Measurements from ENCODE around the gene ACOT8.
"Not testable (repeated sequence)": the region's sequence is repeated elsewhere in the genome, so short reads cannot be mapped to it uniquely, and the experiment has no call there.

ACOT8 gene

DNA sequence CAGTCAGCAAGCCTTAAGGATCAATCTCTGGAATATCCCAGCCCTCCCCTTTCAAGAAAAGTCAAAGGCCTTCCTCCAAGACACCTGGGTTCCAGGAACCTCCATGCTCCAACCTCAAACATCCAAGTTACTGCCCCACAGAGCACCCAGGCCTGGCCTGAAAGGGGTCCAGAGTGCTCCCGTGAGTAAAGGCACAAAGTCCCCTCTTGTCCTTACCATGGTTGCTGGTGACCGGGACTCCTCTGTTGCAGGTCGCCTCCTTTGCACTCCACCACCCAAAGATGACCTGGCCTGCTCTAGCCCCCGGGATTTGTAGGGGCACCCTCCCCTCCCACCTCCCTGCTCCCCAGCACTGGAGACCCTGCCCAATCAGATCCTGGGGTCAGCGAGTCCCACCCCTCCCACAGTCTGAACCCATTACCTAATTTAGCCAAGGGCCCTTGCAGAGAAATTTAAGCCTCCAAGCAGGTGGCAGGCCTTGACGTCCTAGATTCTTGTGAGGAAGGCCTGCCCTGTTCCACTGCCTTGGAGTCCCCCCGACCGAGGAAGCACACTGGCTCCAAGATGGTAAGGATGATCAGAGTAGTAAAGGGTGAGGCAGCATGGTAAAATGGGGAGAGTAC is 30.1 kb downstream of the ACOT8 start, which contains the start of gene TNNC2:
TNNC2 (minus strand) TSS at position 283 of the 623 bp plus-strand sequence; CDS start at position 219, 64 bp downstream.
- no peak for DNase-seq (ENCODE audit: low spot score)

DNA sequence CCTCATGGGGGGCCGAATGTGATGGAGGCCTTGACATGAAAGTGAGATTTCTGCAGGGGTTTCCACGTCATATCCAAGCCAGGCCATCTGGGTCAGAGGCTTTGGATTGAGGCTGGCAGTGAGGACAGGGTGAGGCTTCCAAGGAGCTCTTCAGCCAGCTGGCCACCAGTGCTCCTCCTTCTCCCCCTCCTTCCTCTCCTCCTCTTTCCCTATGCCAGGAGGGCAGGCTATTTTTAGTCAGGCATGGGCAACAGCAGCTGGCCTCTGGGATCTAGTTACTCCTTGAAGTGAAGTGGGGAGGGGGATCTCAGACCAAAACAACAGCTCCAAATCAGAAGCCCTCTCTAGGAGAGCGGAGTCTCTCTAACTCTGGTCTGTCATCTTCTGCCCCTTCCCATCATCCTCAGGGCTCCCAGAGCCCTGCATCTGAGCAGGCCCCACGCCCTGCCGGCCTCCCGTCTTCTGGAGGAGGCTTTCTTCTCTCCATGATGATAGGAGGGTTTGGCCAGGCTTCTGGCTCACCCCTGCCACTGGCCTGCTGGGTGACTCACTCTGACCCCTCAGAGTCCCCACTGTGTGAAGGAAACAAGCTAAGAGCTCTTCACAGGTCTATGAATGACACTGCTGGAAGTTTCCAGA is 30.7 kb downstream of the ACOT8 start:
- DNase-seq (ENCODE audit: low spot score), result no peak

DNA sequence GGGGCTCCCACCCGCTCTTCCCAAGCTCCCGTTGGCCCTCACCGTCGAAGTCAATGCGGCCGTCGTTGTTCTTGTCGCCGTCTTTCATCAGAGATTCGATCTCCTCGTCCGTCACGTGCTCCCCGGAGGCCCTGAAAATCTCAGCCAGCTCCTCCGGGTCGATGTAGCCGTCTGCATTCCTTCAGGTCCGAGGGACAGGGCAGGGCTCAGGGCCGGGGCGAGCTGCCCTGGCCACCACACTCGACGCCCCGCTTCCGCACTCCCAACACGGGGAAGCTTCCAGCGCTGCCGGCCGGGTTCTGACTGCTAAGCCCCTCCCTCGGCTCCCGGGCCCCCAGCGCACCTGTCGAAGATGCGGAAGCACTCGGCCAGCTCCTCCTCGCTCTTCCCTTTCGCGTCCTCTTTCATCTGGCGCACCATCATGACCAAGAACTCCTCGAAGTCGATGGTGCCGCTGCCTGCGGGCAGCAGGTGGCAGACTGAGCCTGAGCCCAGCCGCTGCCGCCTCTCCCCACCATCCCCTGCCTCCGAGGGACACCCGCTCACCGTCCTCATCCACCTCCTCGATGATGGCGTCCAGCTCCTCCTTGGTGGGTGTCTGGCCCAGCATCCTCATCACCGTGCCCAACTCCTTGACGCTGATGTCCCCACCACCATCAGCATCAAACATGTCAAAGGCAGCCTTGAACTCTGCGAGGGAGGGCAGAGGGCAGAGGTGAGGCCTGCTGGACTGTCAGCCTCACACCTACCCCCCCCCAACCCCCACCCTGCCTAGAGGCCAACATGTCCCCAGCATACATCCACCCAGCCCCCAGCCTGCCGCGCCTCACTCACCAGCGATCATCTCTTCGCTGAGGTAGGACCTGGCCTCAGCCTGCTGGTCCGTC is 33.0 kb downstream of the ACOT8 start:
- DNase-seq (ENCODE audit: low spot score), result peak; percentile 33

DNA sequence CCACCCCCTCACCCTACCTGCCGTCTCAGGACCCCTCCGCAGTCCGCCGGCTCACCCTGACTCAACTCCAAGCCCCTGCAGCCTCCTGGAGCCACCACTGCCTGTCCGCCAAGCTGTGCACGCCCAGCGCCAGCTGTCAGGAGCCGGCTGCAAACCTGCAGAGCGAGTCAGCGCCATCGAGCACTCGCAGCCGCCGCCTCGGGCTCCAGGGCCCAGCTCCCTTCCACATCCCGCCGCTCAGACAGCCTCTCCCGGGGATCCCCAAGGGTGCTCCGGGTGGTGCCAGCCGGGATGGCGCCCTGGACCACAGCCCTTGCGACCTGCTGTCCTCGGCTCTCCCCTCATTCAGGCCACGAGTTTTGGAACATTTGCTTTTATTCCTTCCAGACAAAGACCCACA is 34.3 kb downstream of the ACOT8 start:
- DNase-seq (ENCODE audit: low spot score), result no peak

DNA sequence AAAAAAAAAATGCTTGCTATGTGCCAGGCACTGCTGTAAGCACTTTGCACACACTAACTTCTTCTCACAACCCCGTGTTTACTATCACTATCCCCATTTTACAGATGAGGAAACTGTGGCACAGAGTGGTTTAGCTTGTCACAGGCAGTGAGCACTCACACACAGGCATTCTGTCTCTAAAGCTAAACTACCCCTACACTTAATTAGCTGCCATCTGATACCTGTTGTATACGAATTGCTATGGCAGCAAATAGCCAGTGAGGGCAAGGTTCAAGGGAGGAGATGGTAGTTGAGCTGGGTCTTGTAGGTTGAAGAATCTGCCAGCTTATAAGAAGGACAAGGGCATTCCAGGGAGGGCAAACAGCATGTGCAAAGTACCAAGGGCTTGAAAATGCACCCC is 35.2 kb downstream of the ACOT8 start:
- DNase-seq (ENCODE audit: low spot score), result no peak

DNA sequence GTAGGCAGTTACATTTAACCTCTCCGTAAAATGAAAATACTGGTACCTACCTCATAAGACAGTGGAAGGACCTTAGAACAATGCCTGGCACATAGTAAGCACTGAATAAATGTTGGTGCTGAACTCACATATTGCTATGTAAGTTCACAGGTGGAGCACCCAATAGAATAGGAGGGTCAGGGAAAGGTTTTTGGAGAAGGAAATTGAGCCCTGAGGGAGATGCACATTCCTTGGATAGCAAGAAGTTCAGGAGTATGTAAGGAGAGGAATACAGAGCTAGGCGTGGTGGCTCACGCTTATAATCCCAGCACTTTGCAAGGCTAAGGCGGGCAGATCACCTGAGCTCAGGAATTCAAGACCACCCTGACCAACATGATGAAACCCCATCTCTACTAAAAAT is 37.7 kb downstream of the ACOT8 start:
- DNase-seq (ENCODE audit: low spot score), result no peak

DNA sequence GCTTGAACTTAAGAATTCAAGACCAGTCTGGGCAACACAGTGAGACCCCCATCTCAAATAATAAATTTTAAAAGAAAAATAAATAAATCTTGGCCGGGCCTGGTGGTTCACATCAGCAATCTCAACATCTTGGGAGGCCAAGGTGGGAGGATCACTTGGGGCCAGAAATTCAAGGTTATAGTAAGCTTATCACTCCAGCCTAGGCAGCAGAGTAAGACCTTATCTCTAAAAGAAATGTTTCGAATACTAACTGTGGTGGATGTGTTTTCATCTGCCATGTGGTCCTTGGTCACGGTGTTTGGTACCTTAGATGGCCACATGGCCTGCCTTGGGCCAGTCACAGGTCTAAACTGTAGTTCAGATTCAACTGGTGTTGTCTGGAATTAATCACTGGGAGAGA is 39.0 kb downstream of the ACOT8 start:
- no peak for DNase-seq (ENCODE audit: low spot score)

DNA sequence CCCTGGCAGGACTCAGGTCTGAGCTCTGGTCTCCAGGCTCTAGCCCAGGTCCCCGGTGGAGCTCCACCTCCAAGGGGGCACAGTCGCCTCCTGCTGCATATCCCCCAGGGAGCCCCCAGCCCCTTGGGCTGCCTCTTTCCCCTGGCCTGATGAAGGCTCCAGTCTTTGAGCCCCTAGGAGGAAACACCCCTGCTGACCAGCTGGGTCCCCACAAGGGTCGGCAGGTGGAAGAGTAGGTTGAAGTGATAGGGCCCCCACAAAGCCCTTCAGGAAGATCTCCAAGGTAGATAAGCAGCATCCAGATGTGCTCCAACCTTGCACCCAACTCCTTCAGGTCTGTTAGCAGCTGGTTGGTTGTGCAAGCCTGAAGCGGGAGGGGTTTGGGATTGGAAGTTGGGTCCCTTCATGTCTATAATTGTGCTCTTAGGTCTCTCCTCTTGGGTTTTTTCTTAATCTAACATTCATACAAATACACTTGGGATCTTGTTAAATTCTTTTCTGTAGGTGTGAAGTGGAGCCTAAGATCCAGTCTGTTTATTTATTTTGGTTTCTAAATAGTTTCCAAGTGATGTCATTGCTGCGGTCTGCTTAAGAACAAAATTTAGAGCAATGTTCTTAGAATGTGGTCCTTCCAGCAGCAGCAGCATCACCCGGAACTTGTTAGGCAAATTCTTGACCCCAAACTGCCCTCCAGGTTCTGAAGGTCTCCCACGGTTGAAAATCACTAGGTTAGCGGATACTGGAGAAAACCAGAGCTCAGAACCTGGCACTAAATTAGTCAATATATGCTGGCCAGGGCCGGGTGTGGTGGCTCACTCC is 39.6 kb downstream of the ACOT8 start:
- no peak for DNase-seq (ENCODE audit: low spot score)

DNA sequence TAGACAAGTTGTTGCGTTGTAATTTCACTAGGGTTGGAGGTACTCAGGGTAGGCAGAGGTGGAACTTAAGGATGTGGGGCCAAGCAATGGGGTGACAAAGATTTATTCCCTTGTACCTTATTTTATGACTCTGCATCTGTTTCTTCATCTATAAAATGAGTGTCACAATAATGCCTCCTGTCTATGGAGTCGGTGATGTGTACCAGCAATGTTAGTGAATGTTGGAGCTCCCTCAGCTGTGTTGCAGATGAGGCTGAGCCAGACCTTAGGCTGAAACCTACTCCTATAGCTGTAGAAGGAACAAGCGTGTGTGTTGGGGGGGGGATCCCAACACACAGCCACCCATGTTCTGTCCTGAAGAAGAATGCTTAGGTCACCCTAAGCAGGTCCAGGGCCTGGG is 40.2 kb downstream of the ACOT8 start:
- no peak for DNase-seq (ENCODE audit: low spot score)

DNA sequence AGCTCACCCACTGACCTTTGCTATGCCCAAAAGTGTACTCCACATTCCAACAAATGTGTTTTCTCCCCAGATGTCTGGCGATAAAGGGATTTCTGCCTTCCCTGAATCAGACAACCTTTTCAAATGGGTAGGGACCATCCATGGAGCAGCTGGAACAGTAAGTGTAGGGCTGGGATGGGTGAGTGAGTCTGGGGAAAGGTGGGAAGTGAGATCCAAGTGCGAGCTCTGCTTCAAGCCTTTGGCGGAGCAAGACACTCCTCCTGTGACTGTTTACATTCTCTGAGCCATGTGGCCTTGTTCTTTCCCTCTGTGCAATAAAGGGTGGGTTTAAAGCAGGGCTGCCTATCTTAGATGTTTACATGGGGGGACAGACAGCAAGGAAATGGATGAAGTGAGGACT is 42.9 kb downstream of the ACOT8 start:
- DNase-seq (ENCODE audit: low spot score), result no peak

DNA sequence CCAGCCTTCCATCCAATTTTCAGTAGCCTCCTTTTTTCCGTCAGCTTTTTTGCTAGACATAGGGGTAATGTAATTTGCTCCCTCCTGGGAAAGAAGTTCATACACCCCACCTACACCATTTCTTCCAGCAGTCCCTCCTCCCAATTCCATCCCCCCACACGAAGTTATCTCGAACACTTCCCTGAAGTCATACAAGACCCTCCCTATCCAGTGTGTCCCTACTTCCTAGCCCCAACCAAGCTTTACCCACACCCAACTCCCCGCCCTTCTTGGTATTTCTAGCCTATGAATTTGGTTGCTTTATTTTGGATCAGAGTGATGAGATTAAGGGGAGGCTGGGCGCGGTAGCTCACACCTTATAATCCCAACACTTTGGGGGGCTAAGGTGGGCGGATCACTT is 43.7 kb downstream of the ACOT8 start:
- DNase-seq (ENCODE audit: low spot score), result no peak

DNA sequence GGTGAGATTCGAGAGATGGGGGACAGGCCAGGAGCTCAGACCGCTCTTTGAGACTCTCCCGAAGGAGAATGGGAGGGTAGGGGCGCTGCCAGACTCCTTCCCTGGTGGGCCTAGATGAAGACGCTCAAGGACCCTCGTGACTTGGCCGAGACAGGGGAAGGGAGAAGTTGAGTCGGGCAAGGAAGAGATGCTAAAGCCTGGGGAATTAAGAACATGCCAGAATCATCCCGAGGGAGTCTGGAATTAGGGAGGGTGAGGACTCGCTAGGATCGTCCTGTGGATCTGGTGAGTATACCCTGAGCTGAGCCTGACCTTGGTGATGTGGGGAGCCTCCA is 44.2 kb downstream of the ACOT8 start:
- no peak for DNase-seq (ENCODE audit: low spot score)

DNA sequence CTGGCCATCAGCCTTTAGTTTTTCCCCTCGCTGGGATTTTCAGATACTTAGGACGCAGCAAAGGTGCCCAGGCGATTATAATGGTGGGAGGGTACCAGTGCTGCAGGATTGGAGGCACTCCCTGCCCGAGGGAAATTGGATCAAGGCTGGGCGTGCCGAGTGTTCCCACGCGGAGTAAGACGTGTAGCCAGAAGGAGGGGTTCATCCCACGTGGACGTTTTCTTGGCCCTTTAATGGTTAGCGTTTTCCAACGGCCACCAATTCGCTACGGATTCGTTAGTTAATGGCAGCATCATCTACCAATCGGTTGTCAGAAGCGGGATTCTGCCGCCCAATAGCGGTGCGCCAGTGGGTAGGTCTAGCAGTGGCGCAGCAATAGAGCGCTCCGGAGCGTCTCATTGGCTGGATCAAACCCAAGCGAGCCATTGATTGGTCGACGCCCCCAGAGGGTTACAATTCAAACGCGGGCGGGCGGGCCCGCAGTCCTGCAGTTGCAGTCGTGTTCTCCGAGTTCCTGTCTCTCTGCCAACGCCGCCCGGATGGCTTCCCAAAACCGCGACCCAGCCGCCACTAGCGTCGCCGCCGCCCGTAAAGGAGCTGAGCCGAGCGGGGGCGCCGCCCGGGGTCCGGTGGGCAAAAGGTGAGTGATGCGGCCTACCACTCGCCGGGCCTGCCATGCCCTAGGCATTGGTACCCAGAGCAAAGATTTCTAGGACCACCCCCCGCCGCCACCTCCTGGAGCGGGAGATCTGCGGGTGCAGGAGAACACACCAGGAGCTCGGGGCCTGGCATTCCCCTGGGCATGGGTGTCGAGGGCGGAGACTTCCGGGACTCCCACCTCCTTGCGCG is 44.8 kb downstream of the ACOT8 start, which contains the start of gene UBE2C:
UBE2C (plus strand) TSS at position 488 of the 849 bp plus-strand sequence; CDS start at position 540, 52 bp downstream.
- DNase-seq (ENCODE audit: low spot score), result peak; percentile 99

DNA sequence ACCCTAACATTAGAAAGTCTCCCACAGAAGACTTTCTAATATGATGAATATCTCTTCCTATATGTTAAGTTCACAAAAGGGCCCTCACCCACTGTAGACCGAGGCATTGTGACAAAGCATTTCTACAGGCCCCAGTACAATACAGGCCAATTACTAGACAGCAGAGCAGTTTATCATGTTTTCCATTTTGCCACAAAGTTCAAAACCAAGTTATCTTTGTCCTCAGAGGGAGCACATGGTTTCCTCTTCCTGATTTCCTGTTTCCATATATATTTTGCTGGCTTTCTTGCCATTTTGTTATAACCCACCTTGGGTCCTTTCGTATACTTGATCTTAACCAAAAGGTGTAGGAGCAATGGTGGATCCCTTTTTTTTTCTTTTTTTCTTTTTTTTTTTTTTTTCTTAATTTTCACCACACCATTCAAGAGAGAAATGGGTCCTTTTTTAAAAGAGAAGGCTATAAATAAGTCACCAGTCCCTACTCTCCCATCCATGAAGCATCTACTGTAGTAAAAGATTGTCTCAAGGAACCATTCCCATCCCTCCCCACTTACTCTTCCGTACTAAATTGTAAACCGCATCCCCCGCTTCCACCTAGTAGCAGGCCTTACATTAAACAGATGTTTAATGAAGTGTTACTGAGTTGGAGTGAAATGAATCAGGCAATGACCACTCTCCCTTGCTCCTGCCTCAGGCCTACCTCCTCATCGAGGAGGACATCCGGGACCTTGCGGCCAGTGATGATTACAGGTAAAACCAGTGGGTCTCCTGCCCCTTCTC is 46.8 kb downstream of the ACOT8 start:
- no peak for DNase-seq (ENCODE audit: low spot score)

DNA sequence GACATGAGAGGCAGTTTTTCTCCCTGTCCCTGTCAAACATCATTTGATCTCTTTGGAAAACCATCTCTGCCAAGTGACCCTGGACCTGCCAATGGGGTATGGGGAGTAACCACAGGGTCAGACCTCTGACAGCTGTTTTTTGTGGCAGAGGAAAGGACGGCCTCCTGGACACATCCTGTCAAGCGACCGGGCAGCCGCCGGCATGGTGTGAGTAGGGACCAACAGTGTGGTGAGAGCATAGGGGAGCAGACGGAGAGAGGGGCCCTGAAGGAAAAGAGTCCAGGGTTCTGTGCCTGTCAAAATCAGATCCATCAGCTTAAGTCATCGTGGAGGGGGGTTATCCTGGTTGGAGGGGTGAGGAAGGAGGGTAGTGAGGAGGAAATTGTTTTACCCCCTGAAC is 55.3 kb downstream of the ACOT8 start:
- DNase-seq (ENCODE audit: low spot score), result no peak

DNA sequence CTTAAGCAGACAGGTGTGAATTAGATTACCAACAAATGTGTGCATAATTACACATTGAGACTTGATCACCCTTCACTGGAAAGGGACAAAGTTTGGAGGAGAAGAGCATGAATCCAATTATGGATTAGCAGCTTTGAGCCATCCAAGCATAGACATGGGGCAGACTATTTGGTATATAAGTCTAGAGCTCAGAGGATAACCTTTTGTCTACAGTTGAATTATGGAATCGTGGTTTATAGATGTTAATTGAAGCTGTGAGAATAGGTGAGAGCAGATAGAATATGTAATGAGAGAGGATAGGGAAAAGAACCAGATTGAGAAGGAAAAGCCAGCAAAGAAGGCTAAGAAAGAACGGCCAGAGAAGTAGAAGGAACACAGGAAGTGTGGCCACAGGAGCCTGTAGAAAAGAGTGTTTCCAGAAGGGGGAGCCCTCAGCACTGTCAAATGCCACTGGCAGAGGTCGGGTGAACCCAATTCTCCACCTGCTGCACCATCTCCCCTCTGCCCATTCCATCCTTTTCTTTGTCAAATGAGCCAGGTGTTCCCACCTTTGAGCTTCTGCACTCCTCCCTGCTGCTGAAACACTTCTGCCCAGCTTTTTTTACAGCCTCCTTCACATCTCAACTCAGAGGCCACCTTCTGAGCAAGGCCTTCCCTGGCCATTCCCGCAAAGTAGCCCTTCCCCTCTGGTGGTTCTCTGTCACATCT is 58.1 kb downstream of the ACOT8 start:
- no peak for DNase-seq (ENCODE audit: low spot score)

DNA sequence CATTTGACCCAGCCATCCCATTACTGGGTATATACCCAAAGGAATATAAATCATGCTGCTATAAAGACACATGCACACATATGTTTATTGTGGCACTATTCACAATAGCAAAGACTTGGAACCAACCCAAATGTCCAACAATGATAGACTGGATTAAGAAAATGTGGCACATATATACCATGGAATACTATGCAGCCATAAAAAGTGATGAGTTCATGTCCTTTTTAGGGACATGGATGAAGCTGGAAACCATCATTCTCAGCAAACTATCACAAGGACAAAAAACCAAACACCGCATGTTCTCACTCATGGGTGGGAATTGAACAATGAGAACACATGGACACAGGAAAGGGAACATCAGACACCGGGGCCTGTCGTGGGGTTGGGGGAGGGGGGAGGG is 59.2 kb downstream of the ACOT8 start:
- DNase-seq (ENCODE audit: low spot score), result not testable (repeated sequence)

DNA sequence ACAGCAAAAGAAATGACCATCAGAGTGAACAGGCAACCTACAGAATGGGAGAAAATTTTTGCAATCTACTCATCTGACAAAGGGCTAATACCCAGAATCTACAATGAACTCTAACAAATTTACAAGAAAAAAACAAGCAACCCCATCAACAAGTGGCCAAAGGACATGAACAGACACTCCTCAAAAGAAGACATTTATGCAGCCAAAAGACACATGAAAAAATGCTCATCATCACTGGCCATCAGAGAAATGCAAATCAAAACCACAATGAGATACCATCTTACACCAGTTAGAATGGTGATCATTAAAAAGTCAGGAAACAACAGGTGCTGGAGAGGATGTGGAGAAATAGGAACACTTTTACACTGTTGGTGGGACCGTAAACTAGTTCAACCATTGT is 59.7 kb downstream of the ACOT8 start:
- not testable (repeated sequence) for DNase-seq (ENCODE audit: low spot score)

DNA sequence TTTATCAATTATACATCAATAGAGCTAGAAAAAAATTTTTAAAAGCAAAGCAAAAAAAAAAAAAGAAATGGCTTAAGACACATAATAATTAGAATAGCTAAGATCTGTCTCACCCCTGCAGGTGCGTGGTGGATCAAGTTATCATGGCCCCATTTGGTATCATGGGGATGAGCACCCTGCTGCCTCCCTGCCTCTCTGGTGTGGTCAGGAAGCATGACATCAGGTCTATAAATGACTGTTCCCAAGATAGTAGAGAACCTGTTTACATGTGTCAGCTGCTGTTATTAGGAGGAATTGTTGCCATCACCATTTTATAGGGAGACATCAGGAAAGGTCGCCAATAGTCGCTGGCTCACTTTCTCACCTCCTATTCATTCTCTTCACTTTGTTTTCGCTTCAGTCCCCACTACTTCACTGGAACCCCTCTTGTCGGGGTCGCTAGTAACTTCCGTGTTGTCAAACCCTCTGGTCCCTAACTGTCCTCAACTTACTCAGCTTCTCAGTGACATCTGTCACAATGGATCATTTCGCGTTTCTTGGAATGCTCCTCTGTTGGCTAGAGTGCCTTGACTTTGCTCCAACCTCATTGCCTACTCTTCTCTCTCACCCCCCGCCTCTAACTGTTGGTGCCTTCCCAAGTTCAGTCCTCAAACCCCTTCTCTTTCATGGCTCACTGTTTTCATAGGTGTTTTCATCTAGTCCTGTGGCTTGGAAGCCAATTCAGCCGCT is 60.7 kb downstream of the ACOT8 start:
- DNase-seq (ENCODE audit: low spot score), result no peak
